T-helper 9 cell (primary cell): ENCODE data around the gene LHFPL3.

Source experiments
- DNase-seq: peaks from one replicate; pipeline ENCODE4 v3.0.0-alpha.2; 2020

LHFPL3 gene

GRCh38 chr7:104943502-104944343, 615.3 kb downstream of the LHFPL3 start:
- peak; percentile 45 for DNase-seq

GRCh38 chr7:104945599-104945956, 617.2 kb downstream of the LHFPL3 start:
- DNase-seq, result no peak

DNA sequence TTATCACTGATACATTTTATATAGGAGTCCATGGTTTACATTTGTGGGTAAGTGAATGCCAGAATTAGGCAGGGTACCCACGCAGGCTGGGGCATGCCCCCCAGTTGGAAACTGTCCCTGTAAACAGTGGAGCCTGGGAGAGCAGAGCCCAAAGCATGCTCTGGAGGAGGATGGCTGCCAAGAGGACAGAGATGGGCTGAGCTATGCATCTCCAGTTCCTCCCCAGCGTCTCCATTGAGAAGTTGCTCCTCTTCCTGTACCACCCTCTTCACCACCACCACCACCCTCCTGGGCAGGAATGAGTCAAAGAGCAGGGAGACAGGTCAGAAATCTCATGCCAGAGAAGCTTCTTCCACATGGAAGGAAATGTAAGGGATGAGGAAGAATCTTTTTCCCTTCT, 617.9 kb downstream of the LHFPL3 start:
- DNase-seq, result no peak

- no peak for DNase-seq
Observed at GRCh38 chr7:104950006-104950405, 621.6 kb downstream of the LHFPL3 start.

- DNase-seq, result no peak
Observed at GRCh38 chr7:104950754-104951153, 622.4 kb downstream of the LHFPL3 start.

- DNase-seq, result no peak
Observed at GRCh38 chr7:104951546-104951945, 623.1 kb downstream of the LHFPL3 start.

DNA sequence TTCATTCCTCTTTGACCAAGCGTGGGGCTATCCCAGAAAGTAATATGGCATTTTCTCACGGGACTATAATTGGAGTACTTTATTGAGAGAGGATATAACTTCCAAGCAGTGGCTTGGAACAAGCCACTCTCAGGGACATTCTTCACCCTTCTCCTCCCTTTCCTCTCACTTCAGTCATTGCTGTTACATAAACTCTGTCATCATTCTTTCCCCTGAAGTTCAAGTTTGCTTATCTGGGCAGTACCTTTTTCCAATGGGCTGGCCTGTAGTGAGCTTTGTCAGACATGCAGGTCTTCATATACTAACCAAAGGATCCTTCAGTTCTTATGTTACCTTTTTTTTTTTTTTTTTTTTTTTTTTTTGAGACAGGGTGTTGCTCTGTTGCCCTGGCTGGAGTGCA, 626.9 kb downstream of the LHFPL3 start:
- no peak for DNase-seq
